ENCODE measurements around the gene DAGLA.

The DAGLA gene

GRCh38 chr11:61738776-61739175 lies 58.6 kb downstream of the DAGLA start:
- Mint-ChIP-seq H3K9me3 (no peaks in the 10 kb centered on the region), H3K36me3 (no peaks in the 10 kb centered on the region), H3K27ac (no peak overlapping the region), H3K4me1 (no peaks in the 10 kb centered on the region), H3K4me3 (no peak overlapping the region), H3K27me3 (peaks cover 5% of the 10 kb centered on the region)
- ATAC-seq (ENCODE audit: low read depth) (no peak), DNase-seq (ENCODE audit: low spot score in 2 of 2) (no peak)

GRCh38 chr11:61739413-61739812 lies 59.2 kb downstream of the DAGLA start:
- Mint-ChIP-seq H3K27me3 (peaks cover 5% of the 10 kb centered on the region), H3K4me1 (no peaks in the 10 kb centered on the region), H3K4me3 (no peak overlapping the region), H3K36me3 (no peaks in the 10 kb centered on the region), H3K9me3 (no peaks in the 10 kb centered on the region), H3K27ac (no peak overlapping the region)
- DNase-seq (ENCODE audit: low spot score in 2 of 2): no peak
- ATAC-seq (ENCODE audit: low read depth): no peak

- no peak for ATAC-seq (ENCODE audit: low read depth)
- H3K36me3 Mint-ChIP-seq: no peaks in the 10 kb centered on the region
- no peak for DNase-seq (ENCODE audit: low spot score in 2 of 2)
- H3K27me3 Mint-ChIP-seq: peaks cover 5% of the 10 kb centered on the region
- no peaks in the 10 kb centered on the region for H3K9me3 Mint-ChIP-seq
- no peak overlapping the region for H3K27ac Mint-ChIP-seq
- H3K4me3 Mint-ChIP-seq: no peak overlapping the region
- no peaks in the 10 kb centered on the region for H3K4me1 Mint-ChIP-seq
These were observed 59.8 kb downstream of the DAGLA start for GRCh38 chr11:61739966-61740365.

- no peaks in the 10 kb centered on the region for H3K4me1 Mint-ChIP-seq
- no peak overlapping the region for H3K27ac Mint-ChIP-seq
- H3K9me3 Mint-ChIP-seq: no peaks in the 10 kb centered on the region
- peaks cover 5% of the 10 kb centered on the region for H3K27me3 Mint-ChIP-seq
- no peaks in the 10 kb centered on the region for H3K36me3 Mint-ChIP-seq
- ATAC-seq (ENCODE audit: low read depth) (no peak), DNase-seq (ENCODE audit: low spot score in 2 of 2) (no peak)
- no peak overlapping the region for H3K4me3 Mint-ChIP-seq
These were observed 62.2 kb downstream of the DAGLA start for GRCh38 chr11:61742391-61742790.

GRCh38 chr11:61743486-61744095 lies 63.4 kb downstream of the DAGLA start:
- DNase-seq (ENCODE audit: low spot score in 2 of 2) (no peak), ATAC-seq (ENCODE audit: low read depth) (no peak)
- H3K9me3 Mint-ChIP-seq: no peaks in the 10 kb centered on the region

GRCh38 chr11:61744181-61744580 lies 64.0 kb downstream of the DAGLA start:
- Mint-ChIP-seq H3K27ac (no peak overlapping the region), H3K9me3 (no peaks in the 10 kb centered on the region), H3K4me3 (no peak overlapping the region), H3K36me3 (no peaks in the 10 kb centered on the region), H3K27me3 (peaks cover 2% of the 10 kb centered on the region), H3K4me1 (no peaks in the 10 kb centered on the region)
- DNase-seq (ENCODE audit: low spot score in 2 of 2) (no peak), ATAC-seq (ENCODE audit: low read depth) (no peak)

More at GRCh38 chr11:61743486-61744095, 63.4 kb downstream of the DAGLA start:
- H3K36me3 Mint-ChIP-seq: no peaks in the 10 kb centered on the region
- H3K4me3 Mint-ChIP-seq: no peak overlapping the region
- H3K4me1 Mint-ChIP-seq: no peaks in the 10 kb centered on the region
- no peak overlapping the region for H3K27ac Mint-ChIP-seq
- peaks cover under 1% of the 10 kb centered on the region for H3K27me3 Mint-ChIP-seq

- H3K27me3 Mint-ChIP-seq: peaks cover 6% of the 10 kb centered on the region
- ATAC-seq (ENCODE audit: low read depth) (no peak), DNase-seq (ENCODE audit: low spot score in 2 of 2) (no peak)
- H3K36me3 Mint-ChIP-seq: no peaks in the 10 kb centered on the region
- H3K27ac Mint-ChIP-seq: no peak overlapping the region
- H3K9me3 Mint-ChIP-seq: no peaks in the 10 kb centered on the region
- no peak overlapping the region for H3K4me3 Mint-ChIP-seq
- H3K4me1 Mint-ChIP-seq: no peaks in the 10 kb centered on the region
These were observed 64.5 kb downstream of the DAGLA start for GRCh38 chr11:61744609-61745156.

GRCh38 chr11:61745781-61746441 lies 65.7 kb downstream of the DAGLA start:
- DNase-seq (ENCODE audit: low spot score in 2 of 2) (no peak), ATAC-seq (ENCODE audit: low read depth) (no peak)
- H3K4me1 Mint-ChIP-seq: peaks cover under 1% of the 10 kb centered on the region
- H3K4me3 Mint-ChIP-seq: no peak overlapping the region
- no peaks in the 10 kb centered on the region for H3K9me3 Mint-ChIP-seq
- no peak overlapping the region for H3K27ac Mint-ChIP-seq
- peaks cover 9% of the 10 kb centered on the region for H3K27me3 Mint-ChIP-seq
- peaks cover 1% of the 10 kb centered on the region for H3K36me3 Mint-ChIP-seq

GRCh38 chr11:61746442-61747191 lies 66.4 kb downstream of the DAGLA start:
- Mint-ChIP-seq H3K27ac (no peak overlapping the region), H3K36me3 (peaks cover 3% of the 10 kb centered on the region), H3K9me3 (no peaks in the 10 kb centered on the region), H3K4me3 (no peak overlapping the region), H3K4me1 (peaks cover 3% of the 10 kb centered on the region), H3K27me3 (peaks cover 13% of the 10 kb centered on the region)
- ATAC-seq (ENCODE audit: low read depth): no peak
- DNase-seq (ENCODE audit: low spot score in 2 of 2): no peak

- Mint-ChIP-seq H3K36me3 (peaks cover 3% of the 10 kb centered on the region), H3K27ac (no peak overlapping the region), H3K4me1 (peaks cover 5% of the 10 kb centered on the region), H3K4me3 (no peak overlapping the region), H3K27me3 (peaks cover 14% of the 10 kb centered on the region), H3K9me3 (no peaks in the 10 kb centered on the region)
- ATAC-seq (ENCODE audit: low read depth) (peak; percentile 43), DNase-seq (ENCODE audit: low spot score in 2 of 2) (peak; percentile 46 to 57)
These were observed 67.2 kb downstream of the DAGLA start for GRCh38 chr11:61747192-61747966.

- ATAC-seq (ENCODE audit: low read depth): no peak
These were observed 67.7 kb downstream of the DAGLA start for GRCh38 chr11:61747967-61748285.

GRCh38 chr11:61749591-61750217 lies 69.5 kb downstream of the DAGLA start:
- peaks cover 9% of the 10 kb centered on the region for H3K4me1 Mint-ChIP-seq

More at GRCh38 chr11:61747967-61748285, 67.7 kb downstream of the DAGLA start:
- no peak overlapping the region for H3K4me3 Mint-ChIP-seq
- H3K27me3 Mint-ChIP-seq: peaks cover 15% of the 10 kb centered on the region
- no peaks in the 10 kb centered on the region for H3K9me3 Mint-ChIP-seq
- H3K4me1 Mint-ChIP-seq: peaks cover 6% of the 10 kb centered on the region
- no peak for DNase-seq (ENCODE audit: low spot score in 2 of 2)
- peaks cover 3% of the 10 kb centered on the region for H3K36me3 Mint-ChIP-seq
- H3K27ac Mint-ChIP-seq: no peak overlapping the region

GRCh38 chr11:61750631-61751273 lies 70.6 kb downstream of the DAGLA start:
- no peak for DNase-seq (ENCODE audit: low spot score in 2 of 2)
- Mint-ChIP-seq H3K27ac (no peak overlapping the region), H3K9me3 (no peaks in the 10 kb centered on the region), H3K4me1 (peaks cover 9% of the 10 kb centered on the region), H3K27me3 (peaks cover 24% of the 10 kb centered on the region), H3K4me3 (no peak overlapping the region), H3K36me3 (peaks cover 3% of the 10 kb centered on the region)
- ATAC-seq (ENCODE audit: low read depth): no peak

More at GRCh38 chr11:61749591-61750217, 69.5 kb downstream of the DAGLA start:
- no peaks in the 10 kb centered on the region for H3K9me3 Mint-ChIP-seq
- DNase-seq (ENCODE audit: low spot score in 2 of 2) (no peak), ATAC-seq (ENCODE audit: low read depth) (no peak)
- H3K27me3 Mint-ChIP-seq: peaks cover 24% of the 10 kb centered on the region
- H3K36me3 Mint-ChIP-seq: peaks cover 3% of the 10 kb centered on the region
- no peak overlapping the region for H3K4me3 Mint-ChIP-seq
- no peak overlapping the region for H3K27ac Mint-ChIP-seq
